Osteoblast (primary cell): ENCODE data around the gene ADIPOR2. TPM values are rescaled to one million over a fixed set of nuclear protein-coding genes. Genes with fewer than 3 reads are reported as not detected.

Experiments
- DNase-seq: peaks from one replicate; pipeline ENCODE4 v3.0.0; 2011; ENCODE audit warnings: low spot score, mixed read lengths; ENCODE audit not compliant: insufficient read length; ENCODE audit errors: missing footprints
- H2AFZ ChIP-seq: 2 replicates; pipeline ENCODE4 v1.6.0; 2011; ENCODE audit warnings: mild to moderate bottlenecking, low read length
- H3K27ac ChIP-seq: 2 replicates; pipeline ENCODE4 v1.5.1; 2011; ENCODE audit warnings: mild to moderate bottlenecking, low read depth, low read length, moderate library complexity
- H3K27me3 ChIP-seq: 2 replicates; pipeline ENCODE4 v1.6.0; 2012; ENCODE audit warnings: mild to moderate bottlenecking, control low read depth, inconsistent platforms, low read length, moderate library complexity; ENCODE audit not compliant: insufficient read depth
- H3K36me3 ChIP-seq: 2 replicates; pipeline ENCODE4 v1.5.1; 2011; ENCODE audit warnings: mild to moderate bottlenecking, low read length, control low read depth, moderate library complexity; ENCODE audit not compliant: insufficient read depth
- H3K4me1 ChIP-seq: 2 replicates; pipeline ENCODE4 v1.5.1; 2011; ENCODE audit warnings: mild to moderate bottlenecking, low read length, control low read depth, moderate library complexity; ENCODE audit not compliant: insufficient read depth
- H3K4me2 ChIP-seq: 2 replicates; pipeline ENCODE4 v1.6.0; 2011; ENCODE audit warnings: mild to moderate bottlenecking, low read length; ENCODE audit not compliant: insufficient read depth
- H3K4me3 ChIP-seq: fragments of 200-600 bp; sonication (generic); 3 replicates; pipeline ENCODE4 v1.5.1; 2012; ENCODE audit warnings: mild to moderate bottlenecking, low read length, inconsistent platforms; ENCODE audit not compliant: insufficient read depth
- H3K79me2 ChIP-seq: 2 replicates; pipeline ENCODE4 v1.6.0; 2012; ENCODE audit warnings: mild to moderate bottlenecking, low read length, control low read depth, inconsistent platforms; ENCODE audit not compliant: insufficient read depth
- H3K9me3 ChIP-seq: 2 replicates; pipeline ENCODE4 v1.5.1; 2011; ENCODE audit warnings: low read depth, low read length, control low read depth
- H4K20me1 ChIP-seq: 2 replicates; pipeline ENCODE4 v1.6.0; 2012; ENCODE audit warnings: mild to moderate bottlenecking, low read length, control low read depth; ENCODE audit not compliant: insufficient read depth
- CTCF ChIP-seq: IDR thresholded peaks from 2 replicates; pipeline ENCODE4 v1.5.1; 2011; ENCODE audit warnings: mild to moderate bottlenecking, low read depth, low read length, moderate library complexity; ENCODE audit errors: extremely low read depth
- total RNA-seq: library from RNA; depleted of rRNA; stranded (reverse); fragments of >200 nt; gene quantifications from 2 replicates; pipeline ENCODE4 v1.2.3, GENCODE V29; 2012

Gene ADIPOR2
- total RNA-seq, 1 donor: 32.2 TPM

DNA sequence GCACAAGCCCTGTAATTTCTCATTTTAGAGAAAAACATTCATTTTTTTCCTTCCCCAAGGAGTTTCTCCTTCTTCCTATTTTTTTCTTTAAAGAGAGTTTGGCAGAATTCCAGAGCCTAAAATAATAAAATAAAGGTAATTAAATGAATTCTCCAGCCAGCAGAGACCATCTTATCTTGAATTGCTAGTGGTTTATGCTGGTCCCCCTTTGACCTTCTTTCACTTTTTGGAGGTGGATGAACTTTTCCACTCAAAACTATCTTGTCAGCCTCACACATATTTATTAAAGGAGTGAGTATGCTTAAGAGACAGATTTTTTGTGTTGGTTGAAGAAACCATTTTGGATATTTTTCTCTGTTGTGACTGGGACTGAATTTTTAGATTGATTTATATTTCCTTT lies 47.6 kb downstream of the ADIPOR2 start:
- H3K9me3 ChIP-seq: no peaks in the 10 kb centered on the region
- peaks cover 58% of the 10 kb centered on the region for H3K79me2 ChIP-seq
- no peaks in the 10 kb centered on the region for H3K4me1 ChIP-seq
- DNase-seq: no peak
- TF ChIP-seq CTCF: no peak
- no peaks in the 10 kb centered on the region for H3K36me3 ChIP-seq
- H3K27ac ChIP-seq: no peak overlapping the region
- H2AFZ ChIP-seq: no peak overlapping the region
- no peak overlapping the region for H3K4me3 ChIP-seq
- peaks cover 27% of the 10 kb centered on the region for H4K20me1 ChIP-seq
- H3K4me2 ChIP-seq: no peak overlapping the region
- no peaks in the 10 kb centered on the region for H3K27me3 ChIP-seq

DNA sequence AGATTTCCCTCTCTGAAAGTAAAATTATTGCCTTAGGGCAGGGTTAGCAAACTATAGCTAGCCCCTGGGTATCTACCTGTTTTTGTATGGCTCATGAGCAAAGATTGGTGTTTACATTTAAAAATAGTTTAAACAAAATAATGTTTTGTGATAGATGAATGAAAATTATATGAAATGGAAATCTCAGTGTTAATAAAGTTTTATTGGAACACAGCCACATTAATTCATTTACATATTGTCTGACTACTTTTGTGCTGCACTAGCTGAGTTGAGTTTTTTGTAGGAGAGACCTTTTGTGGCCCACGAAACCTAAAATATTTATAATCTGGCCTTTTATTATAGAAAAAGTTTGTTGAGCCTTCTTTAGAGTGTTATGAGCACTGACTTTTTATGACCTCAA lies 48.5 kb downstream of the ADIPOR2 start:
- no peaks in the 10 kb centered on the region for H3K27me3 ChIP-seq
- no peaks in the 10 kb centered on the region for H3K36me3 ChIP-seq
- H4K20me1 ChIP-seq: peaks cover 27% of the 10 kb centered on the region
- no peak for TF ChIP-seq CTCF
- no peaks in the 10 kb centered on the region for H3K4me1 ChIP-seq
- H3K27ac ChIP-seq: no peak overlapping the region
- peaks cover 62% of the 10 kb centered on the region for H3K79me2 ChIP-seq
- no peak overlapping the region for H3K4me2 ChIP-seq
- no peak for DNase-seq
- no peak overlapping the region for H2AFZ ChIP-seq
- H3K4me3 ChIP-seq: no peak overlapping the region
- H3K9me3 ChIP-seq: no peaks in the 10 kb centered on the region

- no peak overlapping the region for H2AFZ ChIP-seq
- no peak overlapping the region for H3K4me2 ChIP-seq
Measured at GRCh38 chr12:1740161-1740948, 49.5 kb downstream of the ADIPOR2 start.

More at GRCh38 chr12:1740161-1740948, 49.5 kb downstream of the ADIPOR2 start:
- Histone ChIP-seq H3K9me3 (no peaks in the 10 kb centered on the region), H3K27me3 (no peaks in the 10 kb centered on the region), H3K4me3 (no peak overlapping the region), H3K79me2 (peaks cover 62% of the 10 kb centered on the region), H3K4me1 (no peaks in the 10 kb centered on the region), H4K20me1 (peaks cover 30% of the 10 kb centered on the region), H3K27ac (no peak overlapping the region), H3K36me3 (no peaks in the 10 kb centered on the region)
- DNase-seq: no peak
- TF ChIP-seq CTCF: no peak
